ENCODE data around the gene TCF7L1.
A peak's percentile ranks its signal among the peaks of the same experiment; 100 is the strongest.
"Not testable (repeated sequence)": the region's sequence is repeated elsewhere in the genome, so short reads cannot be mapped to it uniquely, and the experiment has no call there.

TCF7L1 gene

GRCh38 chr2:85116207-85116606 lies 17.0 kb upstream of the TCF7L1 start:
- no peak overlapping the region for H3K4me3 ChIP-seq (ENCODE audit: severe bottlenecking)
- no peaks in the 10 kb centered on the region for H3K36me3 ChIP-seq (ENCODE audit: low read depth)
- no peaks in the 10 kb centered on the region for H3K27me3 ChIP-seq (ENCODE audit: insufficient read depth, poor library complexity, severe bottlenecking)
- H3K9me3 ChIP-seq (ENCODE audit: severe bottlenecking) = no peaks in the 10 kb centered on the region
- TF ChIP-seq, protein P1, sequence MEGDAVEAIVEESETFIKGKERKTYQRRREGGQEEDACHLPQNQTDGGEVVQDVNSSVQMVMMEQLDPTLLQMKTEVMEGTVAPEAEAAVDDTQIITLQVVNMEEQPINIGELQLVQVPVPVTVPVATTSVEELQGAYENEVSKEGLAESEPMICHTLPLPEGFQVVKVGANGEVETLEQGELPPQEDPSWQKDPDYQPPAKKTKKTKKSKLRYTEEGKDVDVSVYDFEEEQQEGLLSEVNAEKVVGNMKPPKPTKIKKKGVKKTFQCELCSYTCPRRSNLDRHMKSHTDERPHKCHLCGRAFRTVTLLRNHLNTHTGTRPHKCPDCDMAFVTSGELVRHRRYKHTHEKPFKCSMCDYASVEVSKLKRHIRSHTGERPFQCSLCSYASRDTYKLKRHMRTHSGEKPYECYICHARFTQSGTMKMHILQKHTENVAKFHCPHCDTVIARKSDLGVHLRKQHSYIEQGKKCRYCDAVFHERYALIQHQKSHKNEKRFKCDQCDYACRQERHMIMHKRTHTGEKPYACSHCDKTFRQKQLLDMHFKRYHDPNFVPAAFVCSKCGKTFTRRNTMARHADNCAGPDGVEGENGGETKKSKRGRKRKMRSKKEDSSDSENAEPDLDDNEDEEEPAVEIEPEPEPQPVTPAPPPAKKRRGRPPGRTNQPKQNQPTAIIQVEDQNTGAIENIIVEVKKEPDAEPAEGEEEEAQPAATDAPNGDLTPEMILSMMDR (IDR thresholded peaks at IDR 0.05; ENCODE audit: poor library complexity, severe bottlenecking) = no peak
- DNase-seq (ENCODE audit: low spot score) = no peak
- H3K4me1 ChIP-seq (ENCODE audit: insufficient read depth, poor library complexity, severe bottlenecking) = no peaks in the 10 kb centered on the region
- no peak overlapping the region for H3K27ac ChIP-seq (ENCODE audit: poor library complexity, severe bottlenecking)
- no peak for ATAC-seq (ENCODE audit: low read depth)

DNA sequence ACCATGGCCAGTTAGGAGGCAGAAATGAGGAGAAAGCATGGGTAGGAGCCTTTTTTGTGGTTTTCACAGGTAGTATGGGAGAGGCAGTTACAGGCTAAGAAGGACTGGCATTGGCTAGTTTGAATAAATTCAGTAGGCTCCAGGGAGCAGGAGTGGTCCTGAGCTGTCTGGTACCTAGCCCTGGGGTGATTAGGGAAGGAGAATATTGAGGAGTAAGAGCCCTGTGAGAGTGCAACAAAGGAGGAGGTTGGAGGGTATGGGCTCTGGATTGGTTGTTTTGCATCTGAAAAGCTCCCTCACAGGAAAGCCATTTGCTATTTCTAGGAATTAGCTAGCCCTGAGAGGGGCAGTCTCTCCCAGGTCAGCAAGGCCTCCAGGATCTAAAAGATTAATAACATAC lies 13.3 kb upstream of the TCF7L1 start:
- Histone ChIP-seq H3K27me3 (ENCODE audit: insufficient read depth, poor library complexity, severe bottlenecking) (no peaks in the 10 kb centered on the region), H3K4me3 (ENCODE audit: severe bottlenecking) (no peak overlapping the region), H3K4me1 (ENCODE audit: insufficient read depth, poor library complexity, severe bottlenecking) (no peaks in the 10 kb centered on the region), H3K36me3 (ENCODE audit: low read depth) (no peaks in the 10 kb centered on the region), H3K9me3 (ENCODE audit: severe bottlenecking) (no peaks in the 10 kb centered on the region), H3K27ac (ENCODE audit: poor library complexity, severe bottlenecking) (no peak overlapping the region)
- no peak; the same call in 2 of the 3 replicates for ATAC-seq (ENCODE audit: low read depth)
- no peak for DNase-seq (ENCODE audit: low spot score)
- TF ChIP-seq, protein P1 (IDR thresholded peaks at IDR 0.05; ENCODE audit: poor library complexity, severe bottlenecking) = no peak

- TF ChIP-seq, protein P1 (IDR thresholded peaks at IDR 0.05; ENCODE audit: poor library complexity, severe bottlenecking) = no peak
- DNase-seq (ENCODE audit: low spot score) (no peak), ATAC-seq (ENCODE audit: low read depth) (no peak)
- Histone ChIP-seq H3K27me3 (ENCODE audit: insufficient read depth, poor library complexity, severe bottlenecking) (no peaks in the 10 kb centered on the region), H3K4me3 (ENCODE audit: severe bottlenecking) (no peak overlapping the region), H3K36me3 (ENCODE audit: low read depth) (no peaks in the 10 kb centered on the region), H3K9me3 (ENCODE audit: severe bottlenecking) (no peaks in the 10 kb centered on the region), H3K4me1 (ENCODE audit: insufficient read depth, poor library complexity, severe bottlenecking) (no peaks in the 10 kb centered on the region), H3K27ac (ENCODE audit: poor library complexity, severe bottlenecking) (no peak overlapping the region)
Observed at GRCh38 chr2:85120363-85120762, 12.8 kb upstream of the TCF7L1 start.

DNA sequence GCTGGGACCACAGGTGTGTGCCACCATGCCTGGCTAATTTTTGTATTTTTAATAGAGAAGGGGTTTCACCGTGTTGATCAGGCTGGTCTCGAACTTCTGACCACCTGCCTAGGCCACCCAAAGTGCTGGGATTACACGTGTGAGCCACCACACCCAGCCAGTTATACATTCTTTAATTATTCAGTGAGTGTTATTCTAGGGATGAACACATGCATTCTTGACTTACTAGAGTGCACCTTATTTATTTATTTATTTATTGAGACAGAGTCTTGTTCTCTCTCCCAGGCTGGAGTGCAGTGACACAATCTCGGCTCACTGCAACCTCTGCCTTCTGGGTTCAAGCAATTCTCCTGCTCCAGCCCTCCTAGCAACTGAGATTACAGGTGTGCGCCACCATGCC lies 6.7 kb upstream of the TCF7L1 start:
- not testable (repeated sequence) for H3K27ac ChIP-seq (ENCODE audit: poor library complexity, severe bottlenecking); DNase-seq (ENCODE audit: low spot score); H3K9me3 ChIP-seq (ENCODE audit: severe bottlenecking); H3K27me3 ChIP-seq (ENCODE audit: insufficient read depth, poor library complexity, severe bottlenecking); H3K4me3 ChIP-seq (ENCODE audit: severe bottlenecking); H3K36me3 ChIP-seq (ENCODE audit: low read depth); H3K4me1 ChIP-seq (ENCODE audit: insufficient read depth, poor library complexity, severe bottlenecking)
- peak; percentile 35; the same call in 1 of the 3 replicates for ATAC-seq (ENCODE audit: low read depth)

DNA sequence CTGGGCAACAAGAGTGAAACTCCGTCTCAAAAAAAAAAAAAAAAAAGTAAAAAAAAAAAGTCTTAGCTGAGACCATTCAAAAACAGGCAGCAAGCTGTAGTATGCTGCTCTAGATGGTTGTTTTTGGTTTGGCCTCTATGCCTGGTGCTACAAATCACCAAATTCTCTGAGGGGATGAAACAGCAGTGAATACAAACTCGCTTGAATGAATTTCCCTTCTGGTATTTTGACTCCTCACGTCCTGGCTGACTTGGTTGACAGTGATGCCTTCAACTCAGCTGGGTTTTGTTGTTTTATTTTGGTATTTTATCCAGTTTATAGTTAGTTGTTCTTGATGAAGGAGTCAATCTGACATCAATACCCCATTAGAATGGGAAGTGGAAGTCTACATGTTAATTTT lies 3.3 kb upstream of the TCF7L1 start:
- TF ChIP-seq, protein P1 (IDR thresholded peaks at IDR 0.05; ENCODE audit: poor library complexity, severe bottlenecking) = no peak
- Histone ChIP-seq H3K9me3 (ENCODE audit: severe bottlenecking) (no peaks in the 10 kb centered on the region), H3K27me3 (ENCODE audit: insufficient read depth, poor library complexity, severe bottlenecking) (no peaks in the 10 kb centered on the region), H3K27ac (ENCODE audit: poor library complexity, severe bottlenecking) (no peak overlapping the region), H3K4me1 (ENCODE audit: insufficient read depth, poor library complexity, severe bottlenecking) (peaks cover 8% of the 10 kb centered on the region), H3K36me3 (ENCODE audit: low read depth) (peaks cover 3% of the 10 kb centered on the region; the same call in 1 of the 2 replicates), H3K4me3 (ENCODE audit: severe bottlenecking) (no peak overlapping the region)
- DNase-seq (ENCODE audit: low spot score) (no peak), ATAC-seq (ENCODE audit: low read depth) (no peak)
